Activated CD4-positive, alpha-beta T cell treated with anti-CD3 and anti-CD28 coated beads, Interleukin-2, amount 10 ng/mL, durations not matched to agents 24 days and 14 days (primary cell): ENCODE measurements around the gene GRIK2. TPM values are rescaled to one million over a fixed set of nuclear protein-coding genes. Genes with fewer than 3 reads are reported as not detected.

Experiments used
- DNase-seq: peaks from one replicate; pipeline ENCODE4 v3.0.0; 2022
- H3K27ac Mint-ChIP-seq: one replicate; pipeline ENCODE4 v1.8.0; 2022; ENCODE audit warnings: mild to moderate bottlenecking, mixed read lengths
- H3K27me3 Mint-ChIP-seq: one replicate; pipeline ENCODE4 v1.8.0; 2022; ENCODE audit warnings: mixed read lengths
- H3K36me3 Mint-ChIP-seq: one replicate; pipeline ENCODE4 v1.8.0; 2022; ENCODE audit warnings: low read depth, mild to moderate bottlenecking, mixed read lengths
- H3K4me1 Mint-ChIP-seq: one replicate; pipeline ENCODE4 v1.8.0; 2021; ENCODE audit warnings: mixed read lengths
- H3K4me3 Mint-ChIP-seq: one replicate; pipeline ENCODE4 v1.8.0; 2022; ENCODE audit warnings: mild to moderate bottlenecking, moderate library complexity, mixed read lengths
- H3K9me3 Mint-ChIP-seq: one replicate; pipeline ENCODE4 v1.8.0; 2021; ENCODE audit warnings: mixed read lengths
- intact Hi-C: fragments of 100-400 bp; cut with micrococcal nuclease; formaldehyde crosslinking; loops from one replicate; pipeline ENCODE4 v1.15.1; 2023
- total RNA-seq: library from RNA; stranded (reverse); gene quantifications from 2 replicates; pipeline ENCODE4 v1.2.3, GENCODE V29; 2022

The GRIK2 gene
- total RNA-seq, 1 donor from 2014 or later: not detected

GRCh38 chr6:101937108-101937507 is 543.6 kb downstream of the GRIK2 start:
- Mint-ChIP-seq H3K9me3 (peaks cover 4% of the 10 kb centered on the region), H3K36me3 (no peaks in the 10 kb centered on the region), H3K4me3 (no peak overlapping the region), H3K27ac (no peak overlapping the region), H3K4me1 (no peaks in the 10 kb centered on the region), H3K27me3 (no peaks in the 10 kb centered on the region)
- DNase-seq: no peak
- intact Hi-C loops: no loop called here

GRCh38 chr6:101940391-101940790 is 546.9 kb downstream of the GRIK2 start:
- intact Hi-C loops: no loop called here
- Mint-ChIP-seq H3K27me3 (no peaks in the 10 kb centered on the region), H3K36me3 (no peaks in the 10 kb centered on the region), H3K9me3 (peaks cover 8% of the 10 kb centered on the region), H3K4me1 (no peaks in the 10 kb centered on the region), H3K27ac (no peak overlapping the region), H3K4me3 (no peak overlapping the region)
- DNase-seq: no peak

DNA sequence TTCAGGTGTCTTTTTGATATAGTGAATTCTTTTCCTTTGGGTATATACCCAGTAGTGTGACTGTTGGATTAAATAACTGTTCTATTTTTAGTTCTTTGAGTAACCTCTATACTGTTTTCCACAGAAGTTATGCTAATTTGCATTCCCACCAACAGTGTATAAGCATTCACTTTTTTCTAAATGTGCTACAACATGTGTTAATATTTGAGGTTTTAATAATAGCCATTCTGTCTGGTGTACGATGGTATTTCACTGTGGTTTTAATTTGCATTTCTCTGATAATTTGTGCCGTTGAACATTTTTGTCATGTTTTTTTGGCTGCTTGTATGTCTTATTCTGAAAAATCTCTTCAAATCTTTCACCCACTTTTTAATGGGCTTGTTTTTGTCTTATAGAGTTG is 563.5 kb downstream of the GRIK2 start:
- Mint-ChIP-seq H3K9me3 (no peaks in the 10 kb centered on the region), H3K4me3 (no peak overlapping the region)

DNA sequence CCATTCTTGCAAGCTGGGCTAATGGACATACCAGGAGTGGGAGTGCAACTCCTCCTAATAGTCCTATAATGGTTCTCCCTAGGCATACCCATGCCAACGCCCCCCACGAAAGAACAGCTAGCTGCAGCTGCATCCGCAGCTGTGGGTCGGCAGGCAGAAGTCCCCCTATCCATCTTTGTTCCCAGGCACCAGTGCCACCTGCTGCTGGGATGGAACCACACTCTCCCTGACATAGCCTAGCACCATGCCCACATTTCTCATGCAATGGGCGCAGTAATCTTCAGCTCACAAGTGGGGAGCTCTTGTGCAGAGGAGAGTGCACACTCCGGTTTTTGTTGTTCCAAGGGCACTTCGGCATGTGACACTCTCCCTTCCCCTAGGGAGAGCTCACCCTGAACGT is 567.8 kb downstream of the GRIK2 start:
- H3K36me3 Mint-ChIP-seq: no peaks in the 10 kb centered on the region
- intact Hi-C loops: no loop called here
- H3K9me3 Mint-ChIP-seq: no peaks in the 10 kb centered on the region
- no peaks in the 10 kb centered on the region for H3K27me3 Mint-ChIP-seq
- DNase-seq: no peak
- H3K4me1 Mint-ChIP-seq: no peaks in the 10 kb centered on the region
- no peak overlapping the region for H3K27ac Mint-ChIP-seq
- no peak overlapping the region for H3K4me3 Mint-ChIP-seq

More for the DNA sequence above, 563.5 kb downstream of the GRIK2 start:
- H3K4me1 Mint-ChIP-seq: no peaks in the 10 kb centered on the region
- no peak overlapping the region for H3K27ac Mint-ChIP-seq
- DNase-seq: no peak
- H3K27me3 Mint-ChIP-seq: no peaks in the 10 kb centered on the region
- H3K36me3 Mint-ChIP-seq: no peaks in the 10 kb centered on the region
- intact Hi-C loops: no loop called here

GRCh38 chr6:101980924-101981323 is 587.4 kb downstream of the GRIK2 start:
- H3K9me3 Mint-ChIP-seq: no peaks in the 10 kb centered on the region
- no peaks in the 10 kb centered on the region for H3K36me3 Mint-ChIP-seq
- no peak overlapping the region for H3K27ac Mint-ChIP-seq
- no peaks in the 10 kb centered on the region for H3K4me1 Mint-ChIP-seq
- no peak for DNase-seq
- H3K27me3 Mint-ChIP-seq: no peaks in the 10 kb centered on the region
- intact Hi-C loops: no loop called here
- H3K4me3 Mint-ChIP-seq: no peak overlapping the region

GRCh38 chr6:101986476-101986875 is 593.0 kb downstream of the GRIK2 start:
- intact Hi-C loops: no loop called here
- Mint-ChIP-seq H3K27ac (no peak overlapping the region), H3K27me3 (no peaks in the 10 kb centered on the region)

GRCh38 chr6:101992286-101992685 is 598.8 kb downstream of the GRIK2 start:
- Mint-ChIP-seq H3K4me3 (no peak overlapping the region), H3K9me3 (no peaks in the 10 kb centered on the region), H3K27me3 (no peaks in the 10 kb centered on the region), H3K27ac (no peak overlapping the region), H3K4me1 (no peaks in the 10 kb centered on the region), H3K36me3 (no peaks in the 10 kb centered on the region)
- intact Hi-C loops: no loop called here
- no peak for DNase-seq

More at GRCh38 chr6:101986476-101986875, 593.0 kb downstream of the GRIK2 start:
- Mint-ChIP-seq H3K4me1 (no peaks in the 10 kb centered on the region), H3K9me3 (no peaks in the 10 kb centered on the region), H3K36me3 (no peaks in the 10 kb centered on the region), H3K4me3 (no peak overlapping the region)
- DNase-seq: no peak

DNA sequence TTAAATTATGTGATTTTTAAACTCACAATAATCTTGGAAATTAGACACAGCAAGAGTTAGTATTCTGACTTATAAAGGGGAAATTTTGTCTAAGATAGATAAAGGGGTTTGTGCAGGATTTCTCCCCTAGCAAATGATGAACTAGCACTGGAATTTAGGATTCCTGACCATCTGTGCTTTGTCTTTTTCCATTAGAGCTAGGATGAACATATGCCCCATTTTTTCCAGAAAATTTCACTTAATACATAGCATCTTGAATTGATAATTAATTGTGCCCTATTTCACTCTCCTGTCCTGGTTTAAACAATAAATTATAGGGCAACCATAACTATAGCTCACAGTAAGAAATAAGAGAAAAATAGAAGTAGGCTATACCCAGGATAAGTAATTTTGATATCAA is 601.0 kb downstream of the GRIK2 start:
- no peaks in the 10 kb centered on the region for H3K27me3 Mint-ChIP-seq
- intact Hi-C loops: no loop called here
- no peak overlapping the region for H3K27ac Mint-ChIP-seq
- H3K4me3 Mint-ChIP-seq: no peak overlapping the region
- no peaks in the 10 kb centered on the region for H3K9me3 Mint-ChIP-seq
- no peak for DNase-seq
- no peaks in the 10 kb centered on the region for H3K36me3 Mint-ChIP-seq
- H3K4me1 Mint-ChIP-seq: no peaks in the 10 kb centered on the region

GRCh38 chr6:102015431-102015830 is 621.9 kb downstream of the GRIK2 start:
- intact Hi-C loops: no loop called here

DNA sequence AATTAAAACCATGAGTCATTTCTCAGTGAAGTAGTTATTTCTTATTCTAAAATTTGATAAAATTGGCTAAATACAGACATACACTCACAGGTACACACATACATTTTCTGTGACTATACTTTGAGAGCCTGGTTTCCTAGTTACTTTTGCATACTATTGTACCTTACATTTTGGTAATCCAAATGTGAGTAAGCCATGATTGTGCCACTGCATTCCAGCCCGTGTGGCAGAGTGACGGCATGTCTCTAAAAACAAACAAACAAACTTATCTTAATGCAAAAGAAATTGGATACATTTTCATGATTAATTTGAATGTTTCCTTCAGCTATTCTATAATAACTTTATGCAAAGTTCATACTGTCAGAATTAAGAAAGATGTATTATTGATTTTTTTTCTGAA is 628.8 kb downstream of the GRIK2 start:
- Mint-ChIP-seq H3K36me3 (no peaks in the 10 kb centered on the region), H3K27ac (no peak overlapping the region), H3K4me1 (no peaks in the 10 kb centered on the region), H3K4me3 (no peak overlapping the region), H3K27me3 (no peaks in the 10 kb centered on the region), H3K9me3 (no peaks in the 10 kb centered on the region)
- intact Hi-C loops: no loop called here
- DNase-seq: no peak

More at GRCh38 chr6:102015431-102015830, 621.9 kb downstream of the GRIK2 start:
- Mint-ChIP-seq H3K4me3 (no peak overlapping the region), H3K27ac (no peak overlapping the region), H3K9me3 (no peaks in the 10 kb centered on the region), H3K27me3 (no peaks in the 10 kb centered on the region), H3K4me1 (no peaks in the 10 kb centered on the region), H3K36me3 (no peaks in the 10 kb centered on the region)
- no peak for DNase-seq

GRCh38 chr6:102022803-102023202 is 629.3 kb downstream of the GRIK2 start:
- Mint-ChIP-seq H3K4me1 (no peaks in the 10 kb centered on the region), H3K27ac (no peak overlapping the region), H3K27me3 (no peaks in the 10 kb centered on the region), H3K9me3 (no peaks in the 10 kb centered on the region), H3K4me3 (no peak overlapping the region), H3K36me3 (no peaks in the 10 kb centered on the region)
- no peak for DNase-seq
- intact Hi-C loops: no loop called here

GRCh38 chr6:102023977-102024657 is 630.6 kb downstream of the GRIK2 start:
- Mint-ChIP-seq H3K27ac (no peak overlapping the region), H3K9me3 (no peaks in the 10 kb centered on the region), H3K27me3 (no peaks in the 10 kb centered on the region), H3K4me3 (no peak overlapping the region), H3K36me3 (no peaks in the 10 kb centered on the region), H3K4me1 (no peaks in the 10 kb centered on the region)
- DNase-seq: no peak
- intact Hi-C loops: no loop called here

GRCh38 chr6:102026649-102027048 is 633.1 kb downstream of the GRIK2 start:
- Mint-ChIP-seq H3K36me3 (no peaks in the 10 kb centered on the region), H3K4me1 (no peaks in the 10 kb centered on the region), H3K4me3 (no peak overlapping the region), H3K27me3 (no peaks in the 10 kb centered on the region), H3K27ac (no peak overlapping the region), H3K9me3 (no peaks in the 10 kb centered on the region)
- intact Hi-C loops: no loop called here
- no peak for DNase-seq

- DNase-seq: no peak
- no peak overlapping the region for H3K27ac Mint-ChIP-seq
- H3K4me1 Mint-ChIP-seq: no peaks in the 10 kb centered on the region
- H3K36me3 Mint-ChIP-seq: no peaks in the 10 kb centered on the region
- intact Hi-C loops: no loop called here
- no peaks in the 10 kb centered on the region for H3K9me3 Mint-ChIP-seq
- no peaks in the 10 kb centered on the region for H3K27me3 Mint-ChIP-seq
- H3K4me3 Mint-ChIP-seq: no peak overlapping the region
Observed at GRCh38 chr6:102028176-102028575, 634.7 kb downstream of the GRIK2 start.

- H3K9me3 Mint-ChIP-seq: no peaks in the 10 kb centered on the region
- no peaks in the 10 kb centered on the region for H3K36me3 Mint-ChIP-seq
- DNase-seq: no peak
- H3K27ac Mint-ChIP-seq: no peak overlapping the region
- H3K27me3 Mint-ChIP-seq: no peaks in the 10 kb centered on the region
- no peak overlapping the region for H3K4me3 Mint-ChIP-seq
- no peaks in the 10 kb centered on the region for H3K4me1 Mint-ChIP-seq
- intact Hi-C loops: no loop called here
Observed at GRCh38 chr6:102038964-102039363, 645.5 kb downstream of the GRIK2 start.
